K562 (cell line): ENCODE measurements around the gene AGAP3. TPM values are rescaled to one million over a fixed set of nuclear protein-coding genes. Genes with fewer than 3 reads are reported as not detected.

Experiments
- CC2D1A ChIP-seq: fragments of 450-650 bp; IDR thresholded peaks from 2 replicates; pipeline ENCODE4 v1.6.1; 2017; ENCODE audit warnings: mild to moderate bottlenecking
- CHCHD3 ChIP-seq: fragments of 250-450 bp; sonication (Bioruptor Pico); IDR thresholded peaks from 2 replicates; pipeline ENCODE4 v2.1.2; 2022; ENCODE audit warnings: mild to moderate bottlenecking
- CREM ChIP-seq: IDR thresholded peaks from 2 replicates; pipeline ENCODE4 v1.6.1; 2014; ENCODE audit warnings: antibody characterized with exemption, low read depth
- CTBP1 ChIP-seq: fragments of 450-650 bp; IDR thresholded peaks from 2 replicates; pipeline ENCODE4 v1.6.1; 2016; ENCODE audit warnings: borderline replicate concordance
- DEAF1 ChIP-seq: fragments of 450-650 bp; formaldehyde crosslinking; IDR thresholded peaks from 2 replicates; pipeline ENCODE4 v1.4.0; 2020; ENCODE audit warnings: mild to moderate bottlenecking, moderate library complexity
- GTF2A2 ChIP-seq: IDR thresholded peaks from 2 replicates; pipeline ENCODE4 v1.6.1; 2016; ENCODE audit warnings: mild to moderate bottlenecking, missing genetic modification characterization, missing compliant biosample characterization
- JUN ChIP-seq, 2 experiments: sonication (generic) in 1 of 2; formaldehyde crosslinking in 1 of 2; IDR thresholded peaks; 2 replicates each; pipeline versions ENCODE4 v1.6.1 to v1.8.0; 2012 to 2022; ENCODE audit warnings: borderline replicate concordance in 2 of 2, mild to moderate bottlenecking in 2 of 2, improper control_type of control experiment in 1 of 2, low read depth in 1 of 2, low read length in 1 of 2, missing genetic modification reagents in 1 of 2
- STAG1 ChIP-seq: sonication (generic); formaldehyde crosslinking; IDR thresholded peaks from 2 replicates; pipeline ENCODE4 v1.5.0; 2020; ENCODE audit warnings: missing genetic modification reagents, borderline replicate concordance
- TEAD1 ChIP-seq, 2 experiments: fragments of 450-650 bp in 1 of 2; sonication (generic) in 1 of 2; formaldehyde crosslinking; IDR thresholded peaks; 2 replicates each; pipeline versions ENCODE4 v1.4.0 to v1.8.0; 2020 to 2022; ENCODE audit warnings: mild to moderate bottlenecking in 2 of 2, missing genetic modification reagents in 1 of 2
- TRIM24 ChIP-seq, 2 experiments: fragments of 450-650 bp; IDR thresholded peaks; 2 replicates each; pipeline ENCODE4 v1.6.1; 2016
- ZKSCAN1 ChIP-seq: fragments of 150-350 bp; IDR thresholded peaks from 2 replicates; pipeline ENCODE4 v1.6.1; 2016; ENCODE audit warnings: low read depth, low read length
- ZNF24 ChIP-seq: fragments of 450-650 bp; IDR thresholded peaks from 2 replicates; pipeline ENCODE4 v1.6.1; 2016
- ZNF699 ChIP-seq: fragments of 250-450 bp; sonication (Bioruptor Pico); IDR thresholded peaks from 2 replicates; pipeline ENCODE4 v1.8.0; 2021; ENCODE audit warnings: mild to moderate bottlenecking, moderate library complexity; ENCODE audit not compliant: insufficient replicate concordance
- polyA plus RNA-seq, 8 experiments: library from polyadenylated mRNA; depleted of rRNA in 4 of 8; stranded (reverse) in 5 of 8; unstranded in 3 of 8; fragments of >200 nt; fragmentation: Nextera tagmentation in 2 of 8; fragmentation: Illumina TruSeq in 1 of 8; extraction: Ambion mirVana in 2 of 8; extraction: Trizol in 1 of 8; gene quantifications; 2 replicates each; pipeline versions ENCODE4 v1.2.1 to v1.2.3, GENCODE V29; 2011 to 2014; ENCODE audit warnings: inconsistent platforms in 1 of 8, missing spikeins in 1 of 8
- total RNA-seq, 7 experiments: library from RNA; depleted of rRNA in 6 of 7; stranded (reverse); fragments of >200 nt in 6 of 7; fragmentation: Illumina TruSeq in 2 of 7; extraction: Trizol in 2 of 7; gene quantifications; 2 replicates each; pipeline versions ENCODE4 v1.2.1 to v1.2.3, GENCODE V29; 2011 to 2021; ENCODE audit warnings: low replicate concordance in 1 of 7
- TF ChIP-seq, protein P1 (sequence below): IDR thresholded peaks from 2 replicates; pipeline ENCODE4 v1.6.1; 2014; ENCODE audit warnings: antibody characterized with exemption
- TF ChIP-seq, protein P2 (sequence below), 2 experiments: fragments of 450-650 bp; IDR thresholded peaks; 2 replicates each; pipeline ENCODE4 v1.6.1; 2016
- TF ChIP-seq, protein P3 (sequence below): sonication (generic); formaldehyde crosslinking; IDR thresholded peaks from 2 replicates; pipeline ENCODE4 v1.9.0; 2022; ENCODE audit warnings: mild to moderate bottlenecking, missing genetic modification reagents
- TF ChIP-seq, protein P4 (sequence below): sonication (generic); formaldehyde crosslinking; IDR thresholded peaks from 2 replicates; pipeline ENCODE4 v1.4.0; 2020; ENCODE audit warnings: mild to moderate bottlenecking, missing genetic modification reagents
- TF ChIP-seq, protein P5 (sequence below): sonication (generic); formaldehyde crosslinking; IDR thresholded peaks from 2 replicates; pipeline ENCODE4 v1.8.1; 2023; ENCODE audit warnings: mild to moderate bottlenecking, missing genetic modification reagents

The AGAP3 gene
- total and polyA plus RNA-seq, 9 of the 15 experiments (the other 6 are each of a cell fraction or from before 2014, with no cell fraction given) = 3.4 to 208 (median 62.2) TPM

DNA sequence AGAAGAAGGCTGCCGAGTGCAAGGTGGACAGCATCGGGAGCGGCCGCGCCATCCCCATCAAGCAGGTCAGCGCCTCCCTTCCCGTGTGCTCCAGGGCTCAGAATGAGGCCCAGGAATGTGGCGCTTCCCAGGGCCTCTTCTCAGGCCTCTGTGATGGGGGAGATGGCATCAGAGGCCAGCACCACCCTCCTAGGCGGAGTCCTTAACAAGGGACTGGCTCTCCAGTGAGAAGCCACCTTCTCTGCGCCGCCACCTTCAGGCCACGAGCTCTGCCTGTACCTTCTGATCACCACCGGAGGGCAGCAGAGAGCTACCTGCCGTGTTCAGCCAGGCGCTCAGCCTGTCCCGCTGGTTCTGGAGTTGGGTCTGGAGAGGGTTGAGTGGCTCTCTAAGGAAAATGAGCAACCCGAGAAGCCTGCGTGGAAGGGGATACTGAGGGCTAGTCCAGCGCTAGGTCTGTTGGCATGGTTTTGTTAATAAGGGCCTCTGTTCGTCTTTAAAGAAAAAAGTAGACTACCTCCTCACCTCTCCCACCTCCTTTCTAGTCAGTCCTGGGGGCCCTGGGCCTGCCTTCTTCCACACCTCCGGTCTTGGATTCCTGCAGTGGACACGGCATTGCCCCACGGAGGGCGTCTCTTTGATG, 37.7 kb downstream of the AGAP3 start (continued):
- TF ChIP-seq JUN (IDR thresholded peaks at IDR 0.05; ENCODE audit: borderline replicate concordance, low read depth, low read length) (peak; percentile 40; the same call in 1 of the 2 replicates), JUN (CRISPR knock-in tag; IDR thresholded peaks at IDR 0.05; ENCODE audit: borderline replicate concordance) (no peak; the same call in 1 of the 2 replicates), TEAD1 (CRISPR knock-in tag; IDR thresholded peaks at IDR 0.05) (peak in 1 of 2 experiments; percentile 72; a peak in 1 of 4 replicates), TRIM24 (IDR thresholded peaks at IDR 0.05) (0 out of 4 replicates have a peak, but pooled peaks of 1 of the 2 experiments have one; percentile 9), CREM (peak; percentile 75), ZNF24 (peak; percentile 21; the same call in 1 of the 2 replicates), STAG1 (CRISPR knock-in tag) (peak; percentile 53; the same call in 1 of the 2 replicates), CHCHD3 (CRISPR knock-in tag) (no peak), ZKSCAN1 (peak; percentile 44; the same call in 1 of the 2 replicates), DEAF1 (peak; percentile 72), CC2D1A (peak; percentile 86), GTF2A2 (no peak), ZNF699 (no peak), CTBP1 (peak; percentile 57; the same call in 1 of the 2 replicates)
- TF ChIP-seq, protein P1, sequence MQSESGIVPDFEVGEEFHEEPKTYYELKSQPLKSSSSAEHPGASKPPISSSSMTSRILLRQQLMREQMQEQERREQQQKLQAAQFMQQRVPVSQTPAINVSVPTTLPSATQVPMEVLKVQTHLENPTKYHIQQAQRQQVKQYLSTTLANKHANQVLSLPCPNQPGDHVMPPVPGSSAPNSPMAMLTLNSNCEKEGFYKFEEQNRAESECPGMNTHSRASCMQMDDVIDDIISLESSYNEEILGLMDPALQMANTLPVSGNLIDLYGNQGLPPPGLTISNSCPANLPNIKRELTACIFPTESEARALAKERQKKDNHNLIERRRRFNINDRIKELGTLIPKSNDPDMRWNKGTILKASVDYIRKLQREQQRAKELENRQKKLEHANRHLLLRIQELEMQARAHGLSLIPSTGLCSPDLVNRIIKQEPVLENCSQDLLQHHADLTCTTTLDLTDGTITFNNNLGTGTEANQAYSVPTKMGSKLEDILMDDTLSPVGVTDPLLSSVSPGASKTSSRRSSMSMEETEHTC = peak; percentile 57
- TF ChIP-seq, protein P2, sequence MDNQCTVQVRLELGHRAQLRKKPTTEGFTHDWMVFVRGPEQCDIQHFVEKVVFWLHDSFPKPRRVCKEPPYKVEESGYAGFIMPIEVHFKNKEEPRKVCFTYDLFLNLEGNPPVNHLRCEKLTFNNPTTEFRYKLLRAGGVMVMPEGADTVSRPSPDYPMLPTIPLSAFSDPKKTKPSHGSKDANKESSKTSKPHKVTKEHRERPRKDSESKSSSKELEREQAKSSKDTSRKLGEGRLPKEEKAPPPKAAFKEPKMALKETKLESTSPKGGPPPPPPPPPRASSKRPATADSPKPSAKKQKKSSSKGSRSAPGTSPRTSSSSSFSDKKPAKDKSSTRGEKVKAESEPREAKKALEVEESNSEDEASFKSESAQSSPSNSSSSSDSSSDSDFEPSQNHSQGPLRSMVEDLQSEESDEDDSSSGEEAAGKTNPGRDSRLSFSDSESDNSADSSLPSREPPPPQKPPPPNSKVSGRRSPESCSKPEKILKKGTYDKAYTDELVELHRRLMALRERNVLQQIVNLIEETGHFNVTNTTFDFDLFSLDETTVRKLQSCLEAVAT (IDR thresholded peaks at IDR 0.05) = 0 out of 4 replicates have a peak, but pooled peaks of 1 of the 2 experiments have one; percentile 71
- TF ChIP-seq, protein P3, sequence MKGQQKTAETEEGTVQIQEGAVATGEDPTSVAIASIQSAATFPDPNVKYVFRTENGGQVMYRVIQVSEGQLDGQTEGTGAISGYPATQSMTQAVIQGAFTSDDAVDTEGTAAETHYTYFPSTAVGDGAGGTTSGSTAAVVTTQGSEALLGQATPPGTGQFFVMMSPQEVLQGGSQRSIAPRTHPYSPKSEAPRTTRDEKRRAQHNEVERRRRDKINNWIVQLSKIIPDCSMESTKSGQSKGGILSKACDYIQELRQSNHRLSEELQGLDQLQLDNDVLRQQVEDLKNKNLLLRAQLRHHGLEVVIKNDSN (CRISPR knock-in tag) = peak; percentile 22; the same call in 1 of the 2 replicates
- TF ChIP-seq, protein P4, sequence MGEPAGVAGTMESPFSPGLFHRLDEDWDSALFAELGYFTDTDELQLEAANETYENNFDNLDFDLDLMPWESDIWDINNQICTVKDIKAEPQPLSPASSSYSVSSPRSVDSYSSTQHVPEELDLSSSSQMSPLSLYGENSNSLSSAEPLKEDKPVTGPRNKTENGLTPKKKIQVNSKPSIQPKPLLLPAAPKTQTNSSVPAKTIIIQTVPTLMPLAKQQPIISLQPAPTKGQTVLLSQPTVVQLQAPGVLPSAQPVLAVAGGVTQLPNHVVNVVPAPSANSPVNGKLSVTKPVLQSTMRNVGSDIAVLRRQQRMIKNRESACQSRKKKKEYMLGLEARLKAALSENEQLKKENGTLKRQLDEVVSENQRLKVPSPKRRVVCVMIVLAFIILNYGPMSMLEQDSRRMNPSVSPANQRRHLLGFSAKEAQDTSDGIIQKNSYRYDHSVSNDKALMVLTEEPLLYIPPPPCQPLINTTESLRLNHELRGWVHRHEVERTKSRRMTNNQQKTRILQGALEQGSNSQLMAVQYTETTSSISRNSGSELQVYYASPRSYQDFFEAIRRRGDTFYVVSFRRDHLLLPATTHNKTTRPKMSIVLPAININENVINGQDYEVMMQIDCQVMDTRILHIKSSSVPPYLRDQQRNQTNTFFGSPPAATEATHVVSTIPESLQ (CRISPR knock-in tag) = 0 out of 2 replicates have a peak, but pooled peaks have one; percentile 16
- TF ChIP-seq, protein P5, sequence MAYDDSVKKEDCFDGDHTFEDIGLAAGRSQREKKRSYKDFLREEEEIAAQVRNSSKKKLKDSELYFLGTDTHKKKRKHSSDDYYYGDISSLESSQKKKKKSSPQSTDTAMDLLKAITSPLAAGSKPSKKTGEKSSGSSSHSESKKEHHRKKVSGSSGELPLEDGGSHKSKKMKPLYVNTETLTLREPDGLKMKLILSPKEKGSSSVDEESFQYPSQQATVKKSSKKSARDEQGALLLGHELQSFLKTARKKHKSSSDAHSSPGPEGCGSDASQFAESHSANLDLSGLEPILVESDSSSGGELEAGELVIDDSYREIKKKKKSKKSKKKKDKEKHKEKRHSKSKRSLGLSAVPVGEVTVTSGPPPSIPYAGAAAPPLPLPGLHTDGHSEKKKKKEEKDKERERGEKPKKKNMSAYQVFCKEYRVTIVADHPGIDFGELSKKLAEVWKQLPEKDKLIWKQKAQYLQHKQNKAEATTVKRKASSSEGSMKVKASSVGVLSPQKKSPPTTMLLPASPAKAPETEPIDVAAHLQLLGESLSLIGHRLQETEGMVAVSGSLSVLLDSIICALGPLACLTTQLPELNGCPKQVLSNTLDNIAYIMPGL = peak; percentile 55; the same call in 1 of the 2 replicates
